LoVo (cell line): ENCODE results near the gene CCDC169.
"Not testable (repeated sequence)": the region's sequence is repeated elsewhere in the genome, so short reads cannot be mapped to it uniquely, and the experiment has no call there.

Experiments
- DNase-seq: peaks from one replicate; pipeline ENCODE4 v3.0.0-alpha.2; 2016; ENCODE audit warnings: low spot score

The CCDC169 gene

DNA sequence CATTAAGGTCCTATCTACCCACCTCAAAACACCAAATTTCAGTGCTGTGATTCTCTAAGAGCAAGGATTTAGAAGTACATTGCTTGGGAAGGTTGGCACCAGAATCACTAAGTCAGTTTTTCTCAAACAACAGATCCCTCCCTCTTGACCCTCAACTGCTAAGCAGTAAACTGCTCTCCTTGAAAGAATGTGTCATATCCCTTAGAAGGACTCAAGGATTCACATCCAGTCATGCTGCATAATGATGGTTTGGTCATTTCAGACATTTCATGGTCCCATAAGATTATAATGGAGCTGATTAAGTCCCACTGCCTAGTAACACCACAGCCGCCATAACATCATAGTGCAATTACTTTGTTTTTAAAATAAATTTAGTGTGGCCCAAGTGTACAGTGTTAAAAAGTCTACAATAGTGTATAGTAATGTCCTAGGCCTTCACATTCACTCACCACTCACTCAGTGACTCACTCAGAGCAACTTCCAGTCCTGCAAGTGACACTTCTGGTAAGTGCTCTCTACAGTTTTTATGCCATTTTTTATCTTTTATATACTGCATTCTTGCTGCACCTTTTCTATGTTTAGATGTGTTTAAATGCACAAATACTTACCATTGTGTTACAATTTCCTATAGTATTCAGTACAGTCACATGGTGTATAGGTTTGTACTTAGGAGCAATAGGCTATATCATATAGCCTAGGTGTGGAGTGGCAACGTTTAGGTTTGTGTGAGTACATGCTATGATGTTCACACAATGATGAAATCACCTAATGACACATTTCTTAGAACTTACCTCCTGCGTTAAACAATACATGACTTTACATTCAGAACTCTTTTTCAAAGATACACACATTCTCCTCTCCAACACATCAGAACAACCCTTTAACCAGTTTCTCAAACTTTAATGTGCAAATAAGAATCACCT is 15.7 kb upstream of the CCDC169 start:
- DNase-seq: no peak

GRCh38 chr13:36310417-36311108 is 12.9 kb upstream of the CCDC169 start:
- DNase-seq: no peak

- DNase-seq: no peak
Measured at GRCh38 chr13:36302289-36302688, 4.7 kb upstream of the CCDC169 start.

DNA sequence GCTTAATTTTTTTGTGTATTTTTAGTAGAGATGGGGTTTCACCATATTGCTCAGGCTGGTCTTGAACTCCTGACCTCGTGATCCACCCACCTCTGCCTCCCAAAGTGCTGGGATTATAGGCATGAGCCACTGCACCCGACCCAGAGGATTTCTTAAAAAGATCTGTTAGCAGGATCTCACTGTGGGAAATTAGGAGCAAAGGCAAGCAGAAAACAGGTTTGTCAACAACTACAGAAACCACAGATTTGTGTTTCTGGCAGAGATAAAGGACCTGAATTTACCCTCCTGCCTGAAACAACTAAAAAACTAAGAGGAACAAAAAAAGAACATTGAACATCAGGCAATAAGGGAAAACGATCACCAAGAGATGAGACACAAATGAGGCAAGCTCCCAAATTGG is 1.9 kb upstream of the CCDC169 start:
- not testable (repeated sequence) for DNase-seq

DNA sequence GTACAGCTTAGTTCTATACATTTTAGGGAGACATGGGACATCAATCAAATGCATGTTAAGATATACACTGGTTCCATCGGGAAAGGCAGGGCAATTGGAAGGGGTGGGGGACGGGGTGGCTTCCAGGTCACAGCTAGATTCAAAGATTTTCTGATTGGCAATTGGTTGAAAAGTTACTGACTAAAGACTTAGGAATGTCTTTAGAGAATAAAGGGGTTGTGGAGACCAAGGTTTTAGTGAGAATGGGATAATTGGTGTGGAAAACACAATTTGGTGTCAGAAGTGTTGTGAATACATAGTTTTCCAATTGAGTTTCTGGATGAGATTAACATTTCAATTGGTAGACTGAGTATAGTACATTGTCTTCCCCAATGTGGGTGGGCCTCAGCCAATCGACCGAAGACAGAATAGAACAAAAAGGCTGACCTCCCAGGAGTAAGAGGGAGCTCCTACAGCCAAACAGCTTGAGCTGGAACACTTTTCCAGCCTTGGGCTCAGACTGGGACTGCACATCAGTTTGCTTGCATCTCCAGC is 988 bp upstream of the CCDC169 start:
- DNase-seq: no peak

- DNase-seq: no peak
Measured at GRCh38 chr13:36294096-36294495, 3.5 kb downstream of the CCDC169 start.

- DNase-seq: no peak
Measured at GRCh38 chr13:36293497-36293896, 4.1 kb downstream of the CCDC169 start.

- DNase-seq: no peak
Measured at GRCh38 chr13:36288794-36289391, 8.7 kb downstream of the CCDC169 start.

DNA sequence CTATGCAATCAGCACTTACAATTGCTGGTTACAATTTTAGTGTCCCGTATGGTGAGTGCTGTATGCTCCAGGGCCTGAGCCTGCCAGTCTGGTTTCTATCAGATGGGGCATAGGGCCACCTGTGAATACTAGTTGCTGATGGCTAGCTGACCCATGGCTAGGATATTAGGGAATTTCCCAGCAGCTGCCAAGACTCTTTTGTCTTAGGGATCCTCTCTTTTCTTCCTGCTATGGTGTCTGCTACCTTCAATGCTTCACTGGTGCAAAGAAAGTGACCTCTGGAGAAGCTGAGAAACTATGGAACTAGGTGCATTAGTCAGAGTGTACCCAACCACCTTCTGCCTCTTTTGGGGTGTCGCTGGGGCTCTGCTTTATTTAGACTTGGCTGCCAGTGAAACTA is 11.6 kb downstream of the CCDC169 start:
- DNase-seq: no peak

- DNase-seq: peak; percentile 52
Measured at GRCh38 chr13:36282821-36283432, 14.7 kb downstream of the CCDC169 start.

DNA sequence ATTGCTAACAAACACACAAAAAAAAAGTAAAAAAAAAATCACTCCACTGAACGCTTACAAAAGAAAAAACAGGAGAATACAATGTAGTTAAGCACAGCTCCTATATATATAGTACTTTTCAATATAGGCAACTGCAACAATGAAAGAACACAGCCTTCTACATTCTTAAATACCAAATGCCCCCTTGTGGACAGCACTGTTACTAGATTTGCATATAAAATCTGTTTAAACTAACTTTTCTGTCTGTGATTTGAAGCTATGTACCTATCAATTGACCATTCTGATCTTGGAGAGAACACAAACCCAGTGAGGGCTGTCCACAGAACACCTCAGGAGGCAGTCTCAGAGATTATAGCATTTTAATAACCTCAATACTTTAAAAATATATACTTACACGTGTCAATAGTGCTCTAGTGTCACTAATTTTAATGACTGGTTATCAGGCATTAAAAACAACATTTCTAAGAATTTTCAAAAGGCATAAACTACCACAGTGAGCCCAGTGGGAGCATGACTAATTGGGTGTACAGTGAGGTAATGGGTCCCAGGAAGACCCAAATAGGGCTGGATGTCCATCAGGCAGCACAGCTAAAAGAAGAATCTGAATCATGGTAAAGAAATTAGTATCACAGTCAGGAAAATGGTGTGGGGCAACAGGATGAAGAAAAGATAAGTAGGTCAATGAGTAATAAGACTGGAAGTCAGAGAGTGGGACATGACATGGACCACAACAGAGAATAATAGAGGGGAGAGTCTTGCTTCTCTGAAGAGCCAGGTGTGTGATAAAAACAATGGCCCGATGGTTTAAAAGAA is 22.2 kb downstream of the CCDC169 start:
- peak; percentile 39 for DNase-seq

GRCh38 chr13:36273431-36273830 is 24.2 kb downstream of the CCDC169 start:
- DNase-seq: no peak

DNA sequence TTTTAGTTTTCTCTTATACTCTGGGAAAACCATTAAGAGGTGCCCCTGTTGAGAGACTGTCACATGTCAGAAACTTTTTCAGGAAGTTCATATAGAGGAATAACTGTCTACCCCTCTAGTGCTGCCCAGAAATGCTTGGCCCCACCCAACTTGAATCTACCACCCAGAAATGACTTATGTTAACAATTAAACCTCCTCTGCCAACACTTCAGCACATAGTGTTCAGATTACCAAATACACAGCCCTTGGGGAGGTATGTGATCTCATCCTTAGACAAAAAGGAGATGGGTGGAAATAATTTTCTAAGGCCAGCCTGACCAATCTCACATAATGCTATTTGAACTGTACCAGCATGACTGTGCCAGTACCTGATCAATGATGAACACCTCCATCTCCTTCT is 35.6 kb downstream of the CCDC169 start:
- DNase-seq: no peak

GRCh38 chr13:36261011-36261410 is 36.6 kb downstream of the CCDC169 start:
- no peak for DNase-seq

DNA sequence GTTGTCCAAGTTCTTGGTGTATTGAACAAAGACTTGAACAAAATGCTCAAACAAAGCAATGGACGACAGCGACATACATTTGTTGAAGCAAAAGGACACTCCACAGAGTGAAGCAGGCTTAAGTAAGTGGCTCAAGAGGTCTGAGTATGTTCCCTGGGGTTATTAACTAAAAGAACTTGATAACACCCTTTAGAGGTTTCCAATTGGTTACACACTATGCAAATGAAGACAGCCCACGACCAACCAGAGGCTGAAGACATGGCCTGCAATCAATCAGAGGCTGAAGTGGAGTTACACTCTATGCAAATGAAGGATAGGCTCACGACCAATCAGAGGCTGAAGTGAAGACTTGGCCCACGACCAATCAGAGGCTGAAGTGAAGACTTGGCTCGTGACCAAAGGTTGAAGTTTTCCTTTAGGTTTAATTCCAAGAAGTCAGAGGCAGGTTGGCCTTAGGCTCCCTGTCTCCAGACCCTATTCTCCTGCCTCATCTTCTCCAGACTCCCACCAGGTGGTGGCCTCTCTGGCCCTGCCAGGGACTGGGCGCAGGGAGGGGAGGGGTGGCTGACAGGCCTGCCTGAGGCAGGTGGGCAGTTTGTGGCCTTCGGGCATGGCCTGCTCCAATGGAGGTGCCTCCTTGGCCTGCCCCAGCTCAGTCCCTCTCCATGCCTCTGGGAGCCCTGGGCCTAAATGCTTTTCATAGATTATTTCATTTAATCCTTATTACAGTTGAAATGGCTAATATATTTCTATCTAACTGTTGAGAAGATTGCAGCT is 38.1 kb downstream of the CCDC169 start:
- no peak for DNase-seq

- DNase-seq: no peak
Measured at GRCh38 chr13:36258831-36259230, 38.8 kb downstream of the CCDC169 start.

GRCh38 chr13:36251526-36251925 is 46.1 kb downstream of the CCDC169 start:
- DNase-seq: no peak

DNA sequence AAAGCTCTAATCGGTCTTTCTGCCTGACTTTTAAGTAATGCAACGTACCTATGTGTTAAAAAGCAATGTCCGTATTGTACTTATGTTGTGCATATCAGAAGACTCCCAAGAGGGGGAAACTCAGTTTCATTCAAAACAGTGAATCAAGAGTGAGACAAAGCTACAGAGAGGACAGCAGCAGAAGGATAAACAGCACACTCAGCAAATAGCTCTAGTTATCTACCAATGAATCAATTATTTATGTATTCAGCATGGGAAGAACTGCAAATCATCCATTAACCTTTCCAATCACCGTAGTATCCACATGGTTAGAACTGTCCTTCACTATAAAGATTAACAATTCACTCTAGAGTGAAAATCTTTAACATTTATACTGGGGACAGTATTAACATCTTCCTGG is 46.6 kb downstream of the CCDC169 start:
- no peak for DNase-seq

GRCh38 chr13:36248700-36249099 is 48.9 kb downstream of the CCDC169 start:
- DNase-seq: no peak

DNA sequence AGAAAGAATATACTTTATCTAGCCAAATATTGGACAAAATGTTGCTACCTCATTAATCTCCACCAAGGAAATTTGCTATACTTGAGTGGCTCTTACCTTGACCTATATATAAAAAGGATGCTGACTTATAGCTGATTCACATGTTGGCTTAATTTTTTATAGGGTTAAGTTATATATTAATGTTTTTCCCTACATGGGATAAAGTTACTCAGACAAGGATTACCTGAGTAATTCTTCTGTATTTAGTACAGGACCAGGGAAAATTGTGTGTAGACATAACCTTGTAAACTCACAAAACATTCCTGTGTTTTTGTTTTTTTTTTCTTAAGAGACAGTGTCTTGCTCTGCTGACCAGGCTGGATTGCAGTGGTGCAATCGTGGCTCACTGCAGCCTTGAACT is 52.6 kb downstream of the CCDC169 start:
- DNase-seq: no peak

DNA sequence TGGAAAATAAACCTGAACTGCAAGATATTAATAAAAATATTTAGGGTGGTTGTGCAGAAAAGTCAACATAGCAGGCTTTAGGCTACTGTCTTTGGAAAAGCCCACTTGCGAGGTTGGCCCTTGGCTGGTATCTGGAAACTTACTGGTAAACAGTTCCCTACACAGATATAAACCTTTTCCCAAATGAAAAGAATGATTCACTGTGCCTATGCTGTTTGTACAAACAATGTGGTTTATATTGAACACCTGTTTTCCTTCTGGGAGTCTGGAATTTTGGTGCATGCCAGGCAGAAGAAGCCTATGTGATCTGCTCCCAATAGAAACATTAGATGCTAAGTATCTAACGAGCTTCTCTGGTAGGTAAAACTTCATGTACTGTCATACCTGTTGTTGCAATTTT is 53.5 kb downstream of the CCDC169 start:
- DNase-seq: no peak
